GM12878 (cell line): ENCODE results near the gene TXNDC8. TPM values are rescaled to one million over a fixed set of nuclear protein-coding genes. Genes with fewer than 3 reads are reported as not detected.
A peak's percentile ranks its signal among the peaks of the same experiment; 100 is the strongest.

Experiments
- ATF2 ChIP-seq: IDR thresholded peaks from 2 replicates; pipeline ENCODE4 v1.6.1; 2012; ENCODE audit warnings: low read length, inconsistent platforms
- CREB1 ChIP-seq: IDR thresholded peaks from 2 replicates; pipeline ENCODE4 v1.6.1; 2012; ENCODE audit warnings: low read depth, mild to moderate bottlenecking, inconsistent platforms
- CREM ChIP-seq: IDR thresholded peaks from 2 replicates; pipeline ENCODE4 v1.6.1; 2014; ENCODE audit warnings: antibody characterized with exemption, low read depth
- CUX1 ChIP-seq: IDR thresholded peaks from 2 replicates; pipeline ENCODE4 v1.6.1; 2012; ENCODE audit warnings: improper control_type of control experiment, low read depth, low read length; ENCODE audit not compliant: insufficient replicate concordance
- DPF2 ChIP-seq: fragments of 450-650 bp; IDR thresholded peaks from 2 replicates; pipeline ENCODE4 v1.6.1; 2017; ENCODE audit warnings: mild to moderate bottlenecking
- EED ChIP-seq: sonication (generic); IDR thresholded peaks from 2 replicates; pipeline ENCODE4 v1.6.1; 2016; ENCODE audit warnings: antibody characterized with exemption, low read depth
- EP300 ChIP-seq, 2 experiments: fragments of 150-350 bp in 1 of 2; IDR thresholded peaks; 2 replicates each; pipeline ENCODE4 v1.6.1; 2011 to 2012; ENCODE audit warnings: low read depth in 2 of 2, low read length in 2 of 2, borderline replicate concordance in 1 of 2, improper control_type of control experiment in 1 of 2, inconsistent platforms in 1 of 2; ENCODE audit not compliant: control insufficient read depth in 1 of 2
- ETV6 ChIP-seq, 2 experiments: fragments of 450-650 bp in 1 of 2; IDR thresholded peaks in 1 of 2; conservative IDR thresholded peaks in 1 of 2; 2 replicates each; pipeline ENCODE4 v1.6.1; 2014; ENCODE audit warnings: antibody characterized with exemption in 1 of 2, borderline replicate concordance in 1 of 2, low read depth in 1 of 2, mild to moderate bottlenecking in 1 of 2, moderate library complexity in 1 of 2
- IKZF2 ChIP-seq, 2 experiments: fragments of 450-650 bp; IDR thresholded peaks; 2 replicates each; pipeline ENCODE4 v1.6.1; 2017; ENCODE audit warnings: mild to moderate bottlenecking in 2 of 2, moderate library complexity in 2 of 2
- MTA2 ChIP-seq: fragments of 450-650 bp; IDR thresholded peaks from 2 replicates; pipeline ENCODE4 v1.6.1; 2016; ENCODE audit warnings: low read depth, mild to moderate bottlenecking, moderate library complexity
- MXI1 ChIP-seq: fragments of 150-350 bp; IDR thresholded peaks from 2 replicates; pipeline ENCODE4 v1.6.1; 2011; ENCODE audit warnings: low read depth, mild to moderate bottlenecking, inconsistent platforms, low read length, improper control_type of control experiment
- RELA ChIP-seq: fragments of 450-650 bp; IDR thresholded peaks from 2 replicates; pipeline ENCODE4 v1.8.0; 2014; ENCODE audit warnings: borderline replicate concordance; ENCODE audit not compliant: partially characterized antibody
- RUNX3 ChIP-seq: IDR thresholded peaks from 2 replicates; pipeline ENCODE4 v1.6.1; 2012; ENCODE audit warnings: low read length, inconsistent platforms
- SIX5 ChIP-seq: IDR thresholded peaks from 2 replicates; pipeline ENCODE4 v1.6.1; 2011; ENCODE audit warnings: mild to moderate bottlenecking, low read depth, low read length, moderate library complexity; ENCODE audit not compliant: severe bottlenecking
- SKIL ChIP-seq: fragments of 450-650 bp; IDR thresholded peaks from 2 replicates; pipeline ENCODE4 v1.6.1; 2017; ENCODE audit warnings: mild to moderate bottlenecking, low read depth, inconsistent platforms; ENCODE audit not compliant: poor library complexity, severe bottlenecking
- SMAD5 ChIP-seq: IDR thresholded peaks from 2 replicates; pipeline ENCODE4 v1.6.1; 2016; ENCODE audit warnings: antibody characterized with exemption, low read depth
- SPI1 ChIP-seq: IDR thresholded peaks from 2 replicates; pipeline ENCODE4 v1.6.1; 2011; ENCODE audit warnings: low read depth, mild to moderate bottlenecking, low read length, moderate library complexity, borderline replicate concordance; ENCODE audit not compliant: insufficient read depth
- ZNF622 ChIP-seq: fragments of 450-650 bp; IDR thresholded peaks from 2 replicates; pipeline ENCODE4 v1.6.1; 2017; ENCODE audit warnings: mild to moderate bottlenecking, inconsistent platforms
- polyA plus RNA-seq, 11 experiments: library from polyadenylated mRNA; depleted of rRNA in 4 of 11; unstranded in 6 of 11; stranded (reverse) in 5 of 11; fragments of >200 nt; fragmentation: Nextera tagmentation in 4 of 11; fragmentation: Illumina TruSeq in 1 of 11; extraction: Ambion mirVana in 4 of 11; extraction: Trizol in 1 of 11; gene quantifications; 1 replicate in 1 of 11; 2 replicates in 10 of 11; pipeline versions ENCODE4 v1.2.1 to v1.2.3, GENCODE V29; 2011 to 2016; ENCODE audit warnings: inconsistent platforms in 2 of 11, missing spikeins in 2 of 11, low read depth in 1 of 11
- total RNA-seq, 4 experiments: library from RNA; depleted of rRNA in 3 of 4; stranded (reverse); fragments of >200 nt in 3 of 4; fragmentation: Illumina TruSeq in 1 of 4; extraction: Trizol in 1 of 4; gene quantifications; 2 replicates each; pipeline versions ENCODE4 v1.2.1 to v1.2.3, GENCODE V29; 2013 to 2021

Gene TXNDC8
- total and polyA plus RNA-seq, 10 of the 15 experiments (the other 5 are each of a cell fraction or from before 2014, with no cell fraction given): not detected

- no peak for TF ChIP-seq ZNF622
- TF ChIP-seq MTA2: peak; percentile 49; the same call in 1 of the 2 replicates
- TF ChIP-seq EED: peak; percentile 80
- TF ChIP-seq RUNX3: peak; percentile 49; the same call in 1 of the 2 replicates
- peak; percentile 97 for TF ChIP-seq RELA
- TF ChIP-seq CUX1: no peak
- 0 out of 2 replicates have a peak, but pooled peaks have one; percentile 44 for TF ChIP-seq MXI1
- TF ChIP-seq SPI1: peak; percentile 83
- 0 out of 2 replicates have a peak, but pooled peaks have one; percentile 37 for TF ChIP-seq SMAD5
- peak; percentile 22; the same call in 1 of the 2 replicates for TF ChIP-seq DPF2
- TF ChIP-seq ATF2: 0 out of 2 replicates have a peak, but pooled peaks have one; percentile 38
- TF ChIP-seq EP300 (IDR thresholded peaks at IDR 0.05; ENCODE audit: borderline replicate concordance in 1 of 2, control insufficient read depth in 1 of 2, low read depth in 2 of 2, low read length in 2 of 2): peak; percentile 41 to 83; a peak in 2 of 4 replicates
- TF ChIP-seq CREM: peak; percentile 72
- TF ChIP-seq SKIL: peak; percentile 28
- TF ChIP-seq ETV6 (conservative IDR thresholded peaks at IDR 0.05 in 1 of 2, IDR thresholded peaks at IDR 0.05 in 1 of 2; ENCODE audit: borderline replicate concordance in 1 of 2, low read depth in 1 of 2): peak in 1 of 2 experiments; percentile 16; a peak in 1 of 4 replicates
- no peak for TF ChIP-seq SIX5
- peak; percentile 73 to 75; a peak in 3 of 4 replicates for TF ChIP-seq IKZF2 (IDR thresholded peaks at IDR 0.05)
- TF ChIP-seq CREB1: peak; percentile 73; the same call in 1 of the 2 replicates
These were observed 79.0 kb downstream of the TXNDC8 start (continued) for GRCh38 chr9:110258690-110259091.
